CD4-positive, alpha-beta T cell treated with Interleukin-12 subunit alpha and Interleukin-12 subunit beta, for 1 hour (primary cell): ENCODE results near the gene UNC5CL.
A peak's percentile ranks its signal among the peaks of the same experiment; 100 is the strongest.

ENCODE experiments used
- DNase-seq: peaks from one replicate; pipeline ENCODE4 v3.0.0-alpha.2; 2020

The UNC5CL gene

DNA sequence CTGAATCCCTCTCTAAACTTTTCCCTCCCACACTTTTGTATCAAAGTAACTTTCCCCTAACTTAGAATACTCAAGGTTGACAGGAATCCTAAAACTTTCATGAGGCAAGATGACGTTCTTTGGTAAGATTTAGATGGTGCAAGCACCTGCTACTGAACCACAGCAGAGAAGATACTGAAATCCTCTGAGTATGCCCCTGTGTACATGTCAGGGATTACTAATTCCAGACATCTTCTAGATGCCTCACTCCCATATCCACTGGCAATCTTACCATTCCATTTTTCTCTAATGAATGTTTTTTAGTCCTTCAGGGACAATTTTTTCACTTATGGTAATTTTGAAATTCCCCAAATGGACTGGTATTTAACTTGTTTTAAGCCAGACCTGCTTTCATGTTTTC is 23.0 kb upstream of the UNC5CL start:
- DNase-seq: no peak

- DNase-seq: no peak
Measured at GRCh38 chr6:41061196-41061726, 22.2 kb upstream of the UNC5CL start.

GRCh38 chr6:41059556-41059955 is 20.5 kb upstream of the UNC5CL start:
- DNase-seq: no peak

DNA sequence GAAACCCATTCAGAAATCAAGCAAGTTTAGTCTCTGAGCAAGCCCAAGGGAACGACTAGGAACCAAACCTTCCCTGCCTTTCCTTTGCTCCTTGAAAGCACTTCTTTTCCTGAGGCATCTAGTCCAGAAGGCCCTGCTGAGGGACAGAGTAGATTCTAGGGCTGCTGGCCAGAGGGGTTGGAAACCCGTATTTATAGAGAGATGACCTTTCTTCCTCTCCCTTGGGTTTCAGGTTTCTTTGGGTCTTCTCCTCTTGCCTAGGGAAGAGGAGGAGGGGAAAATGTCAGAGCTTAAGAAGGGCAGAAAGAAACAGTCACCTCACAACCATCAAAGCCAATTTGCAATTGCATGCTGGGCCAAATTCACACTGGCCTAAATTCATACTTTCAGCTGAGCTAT is 19.8 kb upstream of the UNC5CL start:
- DNase-seq: no peak

- DNase-seq: no peak
Measured at GRCh38 chr6:41056768-41057490, 17.9 kb upstream of the UNC5CL start.

DNA sequence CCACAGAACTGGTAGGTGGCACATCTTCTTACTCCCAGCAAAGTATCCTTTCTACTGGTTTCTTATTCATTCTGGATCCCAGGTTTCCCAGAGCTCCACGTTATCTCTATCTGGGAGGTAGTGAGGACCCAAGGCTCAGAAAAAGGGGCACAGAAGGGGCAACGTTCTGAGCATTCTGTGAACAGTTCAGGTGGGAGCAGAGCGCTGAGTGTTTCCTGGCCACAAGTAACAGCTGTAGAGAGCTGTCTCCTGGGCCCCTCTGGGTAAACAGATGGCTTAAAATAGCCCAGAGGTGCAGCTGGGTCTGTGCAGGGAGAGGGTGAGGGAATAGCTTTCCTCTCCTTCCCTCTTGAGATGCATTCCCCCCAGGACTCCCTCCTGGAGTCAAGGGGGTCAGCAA is 16.1 kb upstream of the UNC5CL start:
- no peak for DNase-seq

- DNase-seq: no peak
Measured at GRCh38 chr6:41054511-41054910, 15.5 kb upstream of the UNC5CL start.

DNA sequence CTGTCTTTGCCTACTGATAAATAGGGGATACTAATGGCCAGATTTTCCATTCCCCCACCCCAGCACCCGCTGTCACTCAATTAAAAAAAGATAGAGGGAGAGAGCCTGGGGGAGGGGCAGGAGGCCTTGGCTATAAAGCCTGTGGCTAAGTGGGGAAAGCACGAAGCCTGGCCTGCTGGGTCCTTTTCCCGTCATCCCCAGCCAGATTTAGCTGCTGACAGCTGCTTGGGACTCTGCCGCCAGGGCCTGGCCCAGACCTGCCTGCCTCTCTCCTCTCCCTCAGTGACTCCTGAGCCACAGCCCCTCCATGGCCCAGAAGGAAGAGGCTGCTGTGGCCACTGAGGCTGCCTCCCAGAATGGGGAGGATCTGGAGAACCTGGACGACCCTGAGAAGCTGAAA is 14.0 kb upstream of the UNC5CL start, which contains the start of gene APOBEC2:
APOBEC2 (plus strand) TSS at position 162 of the 400 bp plus-strand sequence; CDS start at position 308, 146 bp downstream.
- no peak for DNase-seq

GRCh38 chr6:41051873-41052272 is 12.9 kb upstream of the UNC5CL start:
- peak; percentile 9 for DNase-seq

DNA sequence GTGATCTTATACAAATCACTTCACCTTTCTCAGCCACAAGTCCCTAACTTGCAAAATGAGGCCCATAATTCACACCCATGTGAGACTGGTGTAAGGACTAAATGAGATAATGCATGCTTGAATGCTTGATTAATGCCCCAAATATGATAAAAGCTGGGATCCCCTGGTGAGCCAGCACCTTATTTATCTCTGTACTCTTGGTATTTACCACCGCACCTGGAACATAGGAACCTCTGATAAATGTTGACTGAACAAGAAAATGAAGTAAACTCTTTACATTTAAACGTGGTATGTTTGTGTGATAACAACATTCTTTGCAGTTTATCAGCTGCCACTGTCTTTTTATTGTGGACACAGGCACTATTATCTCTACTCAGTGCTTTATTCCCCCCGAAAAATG is 11.5 kb upstream of the UNC5CL start:
- no peak for DNase-seq

DNA sequence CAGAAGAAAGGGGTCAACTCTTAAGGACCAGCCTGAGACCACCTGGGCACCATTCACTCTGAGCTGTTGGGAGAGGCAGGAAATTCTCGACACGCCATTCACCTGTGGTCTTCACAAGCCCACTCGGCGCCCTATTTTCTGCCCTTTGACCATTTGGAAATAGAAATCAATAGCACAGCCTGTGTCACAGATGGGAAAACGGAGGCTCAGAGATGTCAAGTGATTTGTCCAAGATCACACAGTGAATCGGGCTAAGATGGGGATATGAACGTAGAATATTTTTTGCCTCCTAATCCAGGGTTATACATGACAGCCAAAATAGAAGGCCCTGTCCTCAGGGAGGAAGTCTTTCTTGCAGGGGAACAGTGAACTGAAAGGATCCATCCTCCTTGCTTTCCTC is 10.9 kb upstream of the UNC5CL start:
- no peak for DNase-seq

- no peak for DNase-seq
Measured at GRCh38 chr6:41049521-41049920, 10.5 kb upstream of the UNC5CL start.

DNA sequence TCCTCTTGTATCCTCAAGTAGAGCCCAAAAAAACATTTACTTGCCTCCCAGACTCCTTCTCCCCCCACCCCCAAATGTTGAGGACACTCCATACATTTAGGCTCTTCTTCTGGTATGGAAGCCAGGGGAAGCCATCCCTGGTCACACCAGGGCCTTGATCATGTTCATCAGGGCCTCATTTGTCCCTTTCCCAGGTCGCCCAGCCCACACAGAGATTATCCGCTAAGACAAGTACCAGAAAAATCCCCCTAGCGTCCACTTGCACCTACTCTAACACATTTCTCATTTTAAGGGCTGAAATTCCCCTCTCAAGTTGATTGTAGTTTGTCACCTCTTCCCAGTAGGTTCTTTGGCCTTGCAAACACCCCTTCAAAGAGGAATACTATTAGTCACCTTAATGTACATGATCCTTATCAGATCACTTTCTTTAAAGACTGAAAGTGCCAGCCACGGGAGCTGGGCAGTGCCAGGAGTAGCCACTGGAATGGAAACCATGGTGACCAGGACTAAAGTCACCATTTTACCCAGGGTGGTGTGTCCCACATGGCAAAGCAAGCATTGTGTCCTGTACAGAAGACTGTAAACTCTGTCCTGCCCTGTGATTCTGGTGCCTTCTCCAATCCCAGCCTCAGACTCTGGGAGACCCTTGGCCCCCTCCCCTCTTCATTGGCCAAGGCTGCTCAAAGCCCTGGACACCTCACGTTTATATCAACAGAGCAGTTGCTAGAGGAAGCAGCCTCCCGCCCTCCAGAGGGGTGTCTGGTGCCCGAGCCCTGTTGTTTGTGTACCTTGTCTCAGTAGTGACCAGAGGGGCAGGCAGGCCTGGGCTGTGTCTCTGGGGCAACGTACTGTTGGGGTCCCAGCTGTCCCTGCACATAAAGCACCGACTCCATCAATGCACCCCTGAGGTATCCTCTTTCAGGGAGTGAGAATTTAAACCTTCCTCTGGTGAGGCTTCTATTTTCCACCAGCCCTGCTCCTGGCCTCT is 9.0 kb upstream of the UNC5CL start:
- DNase-seq: no peak

- DNase-seq: no peak
Measured at GRCh38 chr6:41047306-41047705, 8.3 kb upstream of the UNC5CL start.

GRCh38 chr6:41046084-41046483 is 7.1 kb upstream of the UNC5CL start:
- no peak for DNase-seq

GRCh38 chr6:41045664-41046063 is 6.6 kb upstream of the UNC5CL start:
- DNase-seq: no peak

GRCh38 chr6:41043151-41043550 is 4.1 kb upstream of the UNC5CL start:
- no peak for DNase-seq

GRCh38 chr6:41042226-41043055 is 3.4 kb upstream of the UNC5CL start, which contains the start of gene TSPO2:
TSPO2 (plus strand) TSS chr6:41042467; CDS start chr6:41042986, 519 bp downstream.
- no peak for DNase-seq

GRCh38 chr6:41040940-41041536 is 2.0 kb upstream of the UNC5CL start:
- no peak for DNase-seq

GRCh38 chr6:41040101-41040939 is 1.3 kb upstream of the UNC5CL start:
- DNase-seq: no peak

- DNase-seq: no peak
Measured at GRCh38 chr6:41038205-41038604, 816 bp downstream of the UNC5CL start.
